ENCODE data around the gene MAG.
"Not testable (repeated sequence)": the region's sequence is repeated elsewhere in the genome, so short reads cannot be mapped to it uniquely, and the experiment has no call there.

Gene MAG

DNA sequence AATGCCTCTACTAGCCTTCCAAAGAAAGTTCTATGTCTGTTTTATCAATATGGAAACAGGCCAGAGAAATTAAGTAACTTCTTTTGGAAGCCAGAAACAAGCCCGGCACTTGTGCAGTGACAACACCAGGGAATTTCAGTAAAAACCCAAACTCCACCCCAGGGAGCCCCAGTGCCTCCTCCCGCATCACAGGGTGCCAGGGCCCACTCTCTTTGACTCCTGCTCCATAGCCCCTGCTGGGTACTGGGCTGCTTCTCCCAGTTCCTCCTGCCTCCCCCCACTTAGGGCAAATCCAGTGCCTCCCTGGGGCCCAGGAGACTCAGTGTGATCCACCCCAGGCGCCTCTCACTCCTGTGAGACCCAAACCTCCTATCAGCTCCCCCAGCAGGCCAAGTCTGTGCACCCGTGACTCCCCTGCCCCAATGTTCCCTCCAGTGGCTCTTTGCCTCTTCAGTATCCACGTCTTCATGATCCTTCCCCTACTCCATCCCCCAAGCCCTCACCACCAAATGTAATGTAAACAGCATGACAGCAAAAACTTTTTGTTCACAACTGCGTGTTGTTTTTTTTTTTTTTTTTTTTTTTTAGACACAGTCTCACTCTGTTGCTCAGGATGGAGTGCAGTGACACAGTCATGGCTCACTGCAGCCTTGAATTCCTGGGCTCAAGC lies 64.0 kb downstream of the MAG start:
- Histone ChIP-seq H3K36me3 (ENCODE audit: insufficient read depth, low read length) (no peaks in the 10 kb centered on the region), H3K4me1 (ENCODE audit: insufficient read depth, low read length, poor library complexity, severe bottlenecking) (peaks cover 3% of the 10 kb centered on the region), H3K9me3 (ENCODE audit: insufficient read depth, low read depth, low read length) (no peaks in the 10 kb centered on the region), H2AFZ (ENCODE audit: low read length) (no peak overlapping the region), H3K9ac (ENCODE audit: low read depth, low read length, poor library complexity, severe bottlenecking) (no peak overlapping the region), H3K9me2 (replicated peaks; ENCODE audit: low read depth, low read length) (no peaks in the 10 kb centered on the region), H3K79me2 (ENCODE audit: insufficient read depth, low read length) (no peaks in the 10 kb centered on the region), H3K4me3 (ENCODE audit: low read length, poor library complexity, severe bottlenecking) (no peak overlapping the region), H3K4me2 (ENCODE audit: low read depth, low read length, poor library complexity, severe bottlenecking) (no peak overlapping the region), H4K20me1 (ENCODE audit: insufficient read depth, low read length, poor library complexity, severe bottlenecking) (no peaks in the 10 kb centered on the region), H3F3A (ENCODE audit: low read depth) (no peaks in the 10 kb centered on the region), H3K27me3 (ENCODE audit: insufficient read depth, low read length, poor library complexity, severe bottlenecking) (no peaks in the 10 kb centered on the region)
- TF ChIP-seq EZH2phosphoT487 (IDR thresholded peaks at IDR 0.05; ENCODE audit: borderline replicate concordance), result no peak
- TF ChIP-seq, protein P1, sequence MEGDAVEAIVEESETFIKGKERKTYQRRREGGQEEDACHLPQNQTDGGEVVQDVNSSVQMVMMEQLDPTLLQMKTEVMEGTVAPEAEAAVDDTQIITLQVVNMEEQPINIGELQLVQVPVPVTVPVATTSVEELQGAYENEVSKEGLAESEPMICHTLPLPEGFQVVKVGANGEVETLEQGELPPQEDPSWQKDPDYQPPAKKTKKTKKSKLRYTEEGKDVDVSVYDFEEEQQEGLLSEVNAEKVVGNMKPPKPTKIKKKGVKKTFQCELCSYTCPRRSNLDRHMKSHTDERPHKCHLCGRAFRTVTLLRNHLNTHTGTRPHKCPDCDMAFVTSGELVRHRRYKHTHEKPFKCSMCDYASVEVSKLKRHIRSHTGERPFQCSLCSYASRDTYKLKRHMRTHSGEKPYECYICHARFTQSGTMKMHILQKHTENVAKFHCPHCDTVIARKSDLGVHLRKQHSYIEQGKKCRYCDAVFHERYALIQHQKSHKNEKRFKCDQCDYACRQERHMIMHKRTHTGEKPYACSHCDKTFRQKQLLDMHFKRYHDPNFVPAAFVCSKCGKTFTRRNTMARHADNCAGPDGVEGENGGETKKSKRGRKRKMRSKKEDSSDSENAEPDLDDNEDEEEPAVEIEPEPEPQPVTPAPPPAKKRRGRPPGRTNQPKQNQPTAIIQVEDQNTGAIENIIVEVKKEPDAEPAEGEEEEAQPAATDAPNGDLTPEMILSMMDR (conservative IDR thresholded peaks at IDR 0.05; ENCODE audit: low read length), result no peak

DNA sequence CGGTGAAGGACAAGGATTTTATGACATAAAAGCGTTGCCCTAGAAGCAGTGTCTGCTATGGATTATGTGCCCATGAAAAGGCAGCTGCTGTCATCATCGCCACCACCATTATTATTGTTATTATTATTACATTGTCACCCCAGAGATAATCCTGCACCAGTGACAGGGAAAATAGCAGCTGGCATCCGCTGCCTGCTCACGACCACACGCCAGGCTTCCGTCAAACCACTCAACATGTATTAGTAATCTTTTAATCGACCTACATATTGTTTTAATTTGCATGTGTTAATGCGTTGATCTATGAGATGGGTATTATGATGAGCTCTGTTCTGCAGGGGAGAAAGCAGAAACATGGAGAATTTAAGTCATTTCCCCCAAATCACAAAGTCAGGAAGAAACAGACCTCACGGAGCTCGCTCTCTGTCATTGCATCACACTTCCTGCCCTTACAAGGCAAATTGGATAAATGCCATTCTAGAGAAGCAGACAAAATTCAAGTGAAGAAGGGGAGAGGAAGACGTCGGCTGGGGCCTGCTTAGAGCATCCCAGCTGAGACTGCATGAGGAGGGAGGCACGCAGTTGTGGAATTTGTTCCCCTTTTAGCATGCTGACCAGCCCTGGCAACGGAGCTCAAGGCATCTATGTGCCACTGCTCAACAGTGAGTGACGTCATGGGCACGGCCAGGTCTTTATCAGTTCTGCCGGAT lies 66.1 kb downstream of the MAG start, which contains the start of gene FFAR3:
Gene FFAR3, plus strand, starts transcription at position 594 of the 707 bp plus-strand sequence. CDS start 431 bp downstream, outside the sequence.
- no peak within 1 kb of the TSS for H3K4me2 ChIP-seq (ENCODE audit: low read depth, low read length, poor library complexity, severe bottlenecking)
- H3K9ac ChIP-seq (ENCODE audit: low read depth, low read length, poor library complexity, severe bottlenecking), result no peak within 1 kb of the TSS
- no peak within 1 kb of the TSS for H3K4me3 ChIP-seq (ENCODE audit: low read length, poor library complexity, severe bottlenecking)
- H3K4me1 ChIP-seq (ENCODE audit: insufficient read depth, low read length, poor library complexity, severe bottlenecking), result peaks cover 3% of the 10 kb centered on the region
- no peaks in the 10 kb centered on the region for H3K36me3 ChIP-seq (ENCODE audit: insufficient read depth, low read length)
- no peaks in the 10 kb centered on the region for H3K9me3 ChIP-seq (ENCODE audit: insufficient read depth, low read depth, low read length)
- H2AFZ ChIP-seq (ENCODE audit: low read length), result 0 out of 2 replicates have a peak within 1 kb of the TSS, but pooled peaks have one; percentile 41
- H3K9me2 ChIP-seq (replicated peaks; ENCODE audit: low read depth, low read length), result no peaks in the 10 kb centered on the region
- H3K27me3 ChIP-seq (ENCODE audit: insufficient read depth, low read length, poor library complexity, severe bottlenecking), result no peaks in the 10 kb centered on the region
- no peaks in the 10 kb centered on the region for H4K20me1 ChIP-seq (ENCODE audit: insufficient read depth, low read length, poor library complexity, severe bottlenecking)
- H3F3A ChIP-seq (ENCODE audit: low read depth), result no peaks in the 10 kb centered on the region
- TF ChIP-seq, protein P1 (conservative IDR thresholded peaks at IDR 0.05; ENCODE audit: low read length), result no peak
- no peak for TF ChIP-seq EZH2phosphoT487 (IDR thresholded peaks at IDR 0.05; ENCODE audit: borderline replicate concordance)
- H3K79me2 ChIP-seq (ENCODE audit: insufficient read depth, low read length), result no peaks in the 10 kb centered on the region

DNA sequence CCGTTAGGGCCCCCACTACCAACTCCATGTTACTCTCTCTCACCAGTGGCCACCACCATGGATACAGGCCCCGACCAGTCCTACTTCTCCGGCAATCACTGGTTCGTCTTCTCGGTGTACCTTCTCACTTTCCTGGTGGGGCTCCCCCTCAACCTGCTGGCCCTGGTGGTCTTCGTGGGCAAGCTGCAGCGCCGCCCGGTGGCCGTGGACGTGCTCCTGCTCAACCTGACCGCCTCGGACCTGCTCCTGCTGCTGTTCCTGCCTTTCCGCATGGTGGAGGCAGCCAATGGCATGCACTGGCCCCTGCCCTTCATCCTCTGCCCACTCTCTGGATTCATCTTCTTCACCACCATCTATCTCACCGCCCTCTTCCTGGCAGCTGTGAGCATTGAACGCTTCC lies 66.9 kb downstream of the MAG start:
- not testable (repeated sequence) for H3K4me3 ChIP-seq (ENCODE audit: low read length, poor library complexity, severe bottlenecking); H3K4me1 ChIP-seq (ENCODE audit: insufficient read depth, low read length, poor library complexity, severe bottlenecking); H3K9me3 ChIP-seq (ENCODE audit: insufficient read depth, low read depth, low read length); H3K27me3 ChIP-seq (ENCODE audit: insufficient read depth, low read length, poor library complexity, severe bottlenecking); H2AFZ ChIP-seq (ENCODE audit: low read length); H3K79me2 ChIP-seq (ENCODE audit: insufficient read depth, low read length); H3K36me3 ChIP-seq (ENCODE audit: insufficient read depth, low read length); H3K9me2 ChIP-seq (replicated peaks; ENCODE audit: low read depth, low read length); H4K20me1 ChIP-seq (ENCODE audit: insufficient read depth, low read length, poor library complexity, severe bottlenecking); H3K4me2 ChIP-seq (ENCODE audit: low read depth, low read length, poor library complexity, severe bottlenecking); H3K9ac ChIP-seq (ENCODE audit: low read depth, low read length, poor library complexity, severe bottlenecking); H3F3A ChIP-seq (ENCODE audit: low read depth)

DNA sequence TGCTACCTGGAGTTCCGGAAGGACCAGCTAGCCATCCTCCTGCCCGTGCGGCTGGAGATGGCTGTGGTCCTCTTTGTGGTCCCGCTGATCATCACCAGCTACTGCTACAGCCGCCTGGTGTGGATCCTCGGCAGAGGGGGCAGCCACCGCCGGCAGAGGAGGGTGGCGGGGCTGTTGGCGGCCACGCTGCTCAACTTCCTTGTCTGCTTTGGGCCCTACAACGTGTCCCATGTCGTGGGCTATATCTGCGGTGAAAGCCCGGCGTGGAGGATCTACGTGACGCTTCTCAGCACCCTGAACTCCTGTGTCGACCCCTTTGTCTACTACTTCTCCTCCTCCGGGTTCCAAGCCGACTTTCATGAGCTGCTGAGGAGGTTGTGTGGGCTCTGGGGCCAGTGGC lies 67.4 kb downstream of the MAG start:
- not testable (repeated sequence) for H3K4me1 ChIP-seq (ENCODE audit: insufficient read depth, low read length, poor library complexity, severe bottlenecking); H3K9me3 ChIP-seq (ENCODE audit: insufficient read depth, low read depth, low read length); H2AFZ ChIP-seq (ENCODE audit: low read length); H3K9me2 ChIP-seq (replicated peaks; ENCODE audit: low read depth, low read length); H3K27me3 ChIP-seq (ENCODE audit: insufficient read depth, low read length, poor library complexity, severe bottlenecking); H3K36me3 ChIP-seq (ENCODE audit: insufficient read depth, low read length); H3K4me2 ChIP-seq (ENCODE audit: low read depth, low read length, poor library complexity, severe bottlenecking); H4K20me1 ChIP-seq (ENCODE audit: insufficient read depth, low read length, poor library complexity, severe bottlenecking); H3K79me2 ChIP-seq (ENCODE audit: insufficient read depth, low read length); H3K9ac ChIP-seq (ENCODE audit: low read depth, low read length, poor library complexity, severe bottlenecking); H3K4me3 ChIP-seq (ENCODE audit: low read length, poor library complexity, severe bottlenecking); H3F3A ChIP-seq (ENCODE audit: low read depth)

DNA sequence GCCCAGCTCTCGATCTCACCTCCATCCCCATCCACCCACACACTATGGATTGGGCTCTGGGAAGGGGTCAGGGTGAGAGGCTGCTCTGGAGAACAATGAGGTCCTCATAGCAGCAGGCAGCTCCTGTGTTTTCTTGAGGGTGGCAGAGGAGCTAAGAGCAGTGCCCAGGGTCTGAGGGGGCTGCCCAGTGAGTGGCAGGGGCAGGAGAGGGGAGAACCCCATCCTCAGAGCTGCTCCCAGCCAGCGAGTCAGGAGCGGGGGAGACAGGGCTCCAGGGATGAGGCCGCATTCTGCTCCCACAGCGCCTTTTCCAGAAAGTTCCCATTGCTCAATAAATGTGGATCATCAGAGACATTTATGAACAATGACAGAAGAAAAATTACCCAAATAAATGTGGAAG lies 68.1 kb downstream of the MAG start:
- H3K4me3 ChIP-seq (ENCODE audit: low read length, poor library complexity, severe bottlenecking); H3K9me3 ChIP-seq (ENCODE audit: insufficient read depth, low read depth, low read length); H3K9ac ChIP-seq (ENCODE audit: low read depth, low read length, poor library complexity, severe bottlenecking); H2AFZ ChIP-seq (ENCODE audit: low read length); H3K4me2 ChIP-seq (ENCODE audit: low read depth, low read length, poor library complexity, severe bottlenecking); H4K20me1 ChIP-seq (ENCODE audit: insufficient read depth, low read length, poor library complexity, severe bottlenecking); H3K36me3 ChIP-seq (ENCODE audit: insufficient read depth, low read length); H3K27me3 ChIP-seq (ENCODE audit: insufficient read depth, low read length, poor library complexity, severe bottlenecking); H3F3A ChIP-seq (ENCODE audit: low read depth); H3K9me2 ChIP-seq (replicated peaks; ENCODE audit: low read depth, low read length); H3K4me1 ChIP-seq (ENCODE audit: insufficient read depth, low read length, poor library complexity, severe bottlenecking); H3K79me2 ChIP-seq (ENCODE audit: insufficient read depth, low read length): not testable (repeated sequence)
